Measurements from ENCODE around the gene GALNT12. TPM values are rescaled to one million over a fixed set of nuclear protein-coding genes. Genes with fewer than 3 reads are reported as not detected.

The GALNT12 gene
- total RNA-seq, 1 experiment from 2014 or later, result 3.3 TPM

GRCh38 chr9:98899408-98900056 is 92.1 kb downstream of the GALNT12 start:
- in situ Hi-C loops (cut with HindIII; ENCODE audit: low pct_unique_long_range_greater_than_20kb, low sequenced_read_pairs), result no loop called here
- Histone ChIP-seq H3K4me3 (ENCODE audit: low read depth in 2 of 2, low read length in 2 of 2) (no peak overlapping the region), H3K9me3 (ENCODE audit: control insufficient read depth, insufficient read depth, low read depth, low read length) (no peaks in the 10 kb centered on the region), H3K27me3 (ENCODE audit: control insufficient read depth, insufficient read depth, low read length) (peaks cover 2% of the 10 kb centered on the region; the same call in 1 of the 2 replicates), H3K4me1 (ENCODE audit: control insufficient read depth, insufficient read depth, low read length) (no peaks in the 10 kb centered on the region), H3K36me3 (ENCODE audit: control insufficient read depth, insufficient read depth, low read length) (no peaks in the 10 kb centered on the region; the same call in 1 of the 2 replicates), H3K27ac (ENCODE audit: low read length) (no peak overlapping the region)
- TF ChIP-seq CTCF (IDR thresholded peaks at IDR 0.05) (no peak), POLR2AphosphoS5 (IDR thresholded peaks at IDR 0.05; ENCODE audit: low read depth, low read length) (no peak), SIN3A (IDR thresholded peaks at IDR 0.05; ENCODE audit: borderline replicate concordance, insufficient read depth, low read depth, low read length) (no peak), TCF7L2 (IDR thresholded peaks at IDR 0.05; ENCODE audit: low read depth, low read length) (no peak), REST (IDR thresholded peaks at IDR 0.05; ENCODE audit: insufficient read depth in 1 of 2, low read depth in 2 of 2, low read length in 1 of 2) (no peak)
- intact Hi-C loops (cut with micrococcal nuclease; ENCODE audit: unreplicated experiment), result no loop called here
- ChIA-PET POLR2A (no interaction called here), CTCF (no interaction called here)
- DNase-seq (ENCODE audit: low read depth, low spot score) (no peak), ATAC-seq (no peak)
- BruUV-seq (replicated peaks), result no TSS peak

Other genes starting within 250 kb of the GALNT12 start
- gene GABBR2, start 98.7 kb upstream of the GALNT12 start, total RNA-seq (2021; ENCODE audit: unreplicated experiment), result 6.3 TPM
- 19.6 TPM for gene ANKS6, start 11.1 kb upstream of the GALNT12 start, total RNA-seq (2021; ENCODE audit: unreplicated experiment)
- 0.10 TPM for gene COL15A1, start 136.2 kb downstream of the GALNT12 start, total RNA-seq (2021; ENCODE audit: unreplicated experiment)